Sigmoid colon (tissue), 7 donors: ENCODE measurements around the gene PTPN3. TPM values are rescaled to one million over a fixed set of nuclear protein-coding genes. Genes with fewer than 3 reads are reported as not detected.

Experiments used
- DNase-seq: peaks from one replicate; pipeline ENCODE4 v3.0.0-alpha.2; 2019
- H3K27ac ChIP-seq, 4 donors: fragments of 200-600 bp; sonication (generic); one replicate each; pipeline ENCODE4 v1.5.1; 2016 to 2019; ENCODE audit warnings: mild to moderate bottlenecking in 1 of 4
- H3K27me3 ChIP-seq, 3 donors: fragments of 200-600 bp; sonication (generic); one replicate each; pipeline ENCODE4 v1.5.1; 2019; ENCODE audit warnings: mild to moderate bottlenecking in 1 of 3
- H3K36me3 ChIP-seq, 4 donors: fragments of 200-600 bp; sonication (generic); one replicate each; pipeline ENCODE4 v1.5.1; 2016 to 2019
- H3K4me1 ChIP-seq, 4 donors: fragments of 200-600 bp; sonication (generic); one replicate each; pipeline ENCODE4 v1.5.1; 2017 to 2019
- H3K4me3 ChIP-seq, 4 donors: fragments of 200-600 bp; sonication (generic); one replicate each; pipeline ENCODE4 v1.5.1; 2017 to 2019; ENCODE audit warnings: mild to moderate bottlenecking in 2 of 4, moderate library complexity in 1 of 4
- H3K9me3 ChIP-seq, 4 donors: fragments of 200-600 bp in 3 of 4; sonication (generic) in 3 of 4; one replicate each; pipeline versions ENCODE4 v1.5.1 to v1.6.1; 2013 to 2019
- CTCF ChIP-seq, 4 experiments: fragments of 450-650 bp in 3 of 4; fragments of 200-600 bp in 1 of 4; IDR thresholded peaks; one replicate each; pipeline ENCODE4 v1.5.1; 2016 to 2019; ENCODE audit warnings: antibody characterized with exemption in 4 of 4, mild to moderate bottlenecking in 3 of 4, moderate library complexity in 2 of 4
- EP300 ChIP-seq, 4 donors: sonication (generic); formaldehyde crosslinking; IDR thresholded peaks; one replicate each; pipeline ENCODE4 v1.6.1; 2017; ENCODE audit warnings: antibody characterized with exemption in 4 of 4
- POLR2A ChIP-seq, 2 donors: fragments of 450-650 bp; IDR thresholded peaks; one replicate each; pipeline ENCODE4 v1.6.1; 2016; ENCODE audit warnings: antibody characterized with exemption in 2 of 2, mild to moderate bottlenecking in 2 of 2, moderate library complexity in 2 of 2
- POLR2AphosphoS5 ChIP-seq, 4 donors: sonication (generic); formaldehyde crosslinking; IDR thresholded peaks; one replicate each; pipeline ENCODE4 v1.6.1; 2017; ENCODE audit warnings: antibody characterized with exemption in 4 of 4
- WGBS, 2 donors: extraction: QIAGEN DNeasy Blood & Tissue Kit; methylation state at CpG; one replicate each; pipeline ENCODE4 v1.1.7; 2013; 5-methylcytosine and 5-hydroxymethylcytosine counted together
- intact Hi-C: fragments of 100-400 bp; cut with DNase I; formaldehyde crosslinking; loops from one replicate; pipeline ENCODE4 v1.15.1; 2023
- polyA plus RNA-seq, 3 donors: library from polyadenylated mRNA; stranded (reverse); fragments of 200-250 nt; gene quantifications; one replicate each; pipeline ENCODE4 v1.2.3, GENCODE V29; 2013
- total RNA-seq, 4 donors: library from RNA; depleted of rRNA; stranded (reverse); fragments of >200 nt; gene quantifications; one replicate each; pipeline ENCODE4 v1.1.0, GENCODE V29; 2016
- donor health status: healthy with polysubstance abuse.
- donor health status: Bipolar disorder and iron deficiency.
- donor health status: healthy.

The PTPN3 gene
- total and polyA plus RNA-seq, 7 donors, result 1.3 to 25.0 (median 2.5) TPM

DNA sequence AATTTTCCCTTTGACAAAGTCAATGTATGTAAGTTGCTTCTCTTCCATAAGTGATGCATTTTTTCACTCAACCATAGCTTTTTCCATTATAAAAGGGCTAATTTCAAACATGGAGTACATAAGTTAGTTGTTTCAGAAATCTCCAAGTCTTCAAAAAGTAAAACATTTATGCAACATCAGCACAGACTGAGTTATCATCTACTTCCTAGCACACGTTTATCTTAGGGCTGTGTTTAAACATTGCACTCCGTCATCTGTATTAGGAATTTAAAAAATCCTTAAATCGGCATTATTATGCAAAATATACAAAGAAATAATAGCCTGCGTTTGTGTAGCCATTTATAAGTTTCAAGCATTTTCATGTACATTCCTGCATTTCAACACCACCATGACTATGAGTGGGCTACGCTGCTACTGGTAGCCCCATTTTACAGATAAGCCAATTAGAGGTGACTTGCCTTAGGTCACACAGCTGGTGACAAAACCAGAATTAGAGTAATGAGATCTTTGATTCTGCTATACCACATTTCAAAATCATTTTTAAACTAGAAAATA is 43.4 kb downstream of the PTPN3 start:
- intact Hi-C loops, result no loop called here
- no peak overlapping the region for H3K4me3 ChIP-seq
- no peak overlapping the region for H3K27ac ChIP-seq
- H3K27me3 ChIP-seq, result no peaks in the 10 kb centered on the region
- TF ChIP-seq POLR2AphosphoS5 (IDR thresholded peaks at IDR 0.05) (no peak), POLR2A (IDR thresholded peaks at IDR 0.05) (no peak), EP300 (IDR thresholded peaks at IDR 0.05) (no peak), CTCF (IDR thresholded peaks at IDR 0.05) (no peak)
- H3K9me3 ChIP-seq, result no peaks in the 10 kb centered on the region
- DNase-seq, result no peak
- WGBS, 2 donors, result 85 to 87% methylated on average over 5 of the region's 5 CpGs
- no peaks in the 10 kb centered on the region for H3K4me1 ChIP-seq
- no peaks in the 10 kb centered on the region for H3K36me3 ChIP-seq

DNA sequence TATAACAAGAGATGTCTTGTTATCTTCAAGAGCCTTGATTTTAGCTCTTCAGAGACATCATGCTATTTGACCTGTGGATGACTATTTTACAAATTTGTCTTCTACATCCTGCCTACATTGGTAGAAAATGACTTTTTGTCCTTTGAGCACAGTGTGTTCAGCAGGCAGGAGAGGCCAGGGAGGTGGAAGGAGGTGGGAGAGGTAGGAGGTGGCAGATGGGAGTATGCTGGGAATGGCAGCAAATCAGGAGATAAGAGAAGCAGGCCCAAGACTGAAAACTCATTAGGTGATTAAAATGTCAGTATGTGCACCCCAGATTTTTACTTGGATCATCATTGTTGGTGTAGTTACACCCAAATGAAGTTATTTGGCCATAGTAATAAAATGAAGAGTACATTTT is 44.1 kb downstream of the PTPN3 start:
- no peak overlapping the region for H3K27ac ChIP-seq
- H3K9me3 ChIP-seq, result no peaks in the 10 kb centered on the region
- no peaks in the 10 kb centered on the region for H3K27me3 ChIP-seq
- DNase-seq, result no peak
- H3K4me3 ChIP-seq, result no peak overlapping the region
- no peaks in the 10 kb centered on the region for H3K36me3 ChIP-seq
- no peaks in the 10 kb centered on the region for H3K4me1 ChIP-seq
- no peak for TF ChIP-seq EP300 (IDR thresholded peaks at IDR 0.05)
- TF ChIP-seq POLR2AphosphoS5 (IDR thresholded peaks at IDR 0.05), result no peak
- TF ChIP-seq CTCF (IDR thresholded peaks at IDR 0.05), result no peak
- no peak for TF ChIP-seq POLR2A (IDR thresholded peaks at IDR 0.05)
- intact Hi-C loops, result no loop called here

DNA sequence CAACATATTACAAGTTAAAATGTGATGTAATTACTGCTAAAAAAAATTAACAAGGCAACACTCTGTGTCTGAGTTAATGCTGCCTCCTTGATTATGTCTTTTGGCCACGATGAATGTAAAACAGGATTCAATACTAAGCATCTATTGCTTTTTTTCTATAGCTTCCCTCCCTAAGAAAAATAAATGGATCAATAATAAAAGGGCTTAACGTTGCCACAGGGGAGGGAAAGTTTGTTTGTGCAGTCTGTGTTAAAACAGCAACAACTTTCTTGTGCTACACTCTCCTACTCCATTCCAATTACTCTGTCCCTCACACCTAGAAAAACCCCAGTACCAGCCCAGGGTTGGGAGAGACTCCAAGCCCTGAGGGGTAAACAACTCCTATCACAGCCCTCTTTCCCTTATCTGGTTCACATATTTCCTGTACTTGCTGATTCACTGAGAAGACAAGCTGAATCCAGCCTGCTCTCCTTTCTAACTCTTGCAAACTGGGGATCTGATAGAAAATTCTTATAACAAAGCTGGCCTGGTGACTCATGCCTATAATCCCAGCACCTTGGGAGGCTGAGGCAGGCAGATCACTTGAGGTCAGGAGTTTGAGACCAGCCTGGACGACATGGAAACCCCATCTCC is 44.8 kb downstream of the PTPN3 start:
- no peaks in the 10 kb centered on the region for H3K36me3 ChIP-seq
- no peak overlapping the region for H3K4me3 ChIP-seq
- no peak for DNase-seq
- intact Hi-C loops, result no loop called here
- H3K27ac ChIP-seq, result no peak overlapping the region
- WGBS, 2 donors, result 76 to 79% methylated on average over 3 of the region's 3 CpGs
- no peaks in the 10 kb centered on the region for H3K4me1 ChIP-seq
- no peak for TF ChIP-seq POLR2AphosphoS5 (IDR thresholded peaks at IDR 0.05)
- TF ChIP-seq EP300 (IDR thresholded peaks at IDR 0.05), result no peak
- TF ChIP-seq CTCF (IDR thresholded peaks at IDR 0.05), result no peak
- TF ChIP-seq POLR2A (IDR thresholded peaks at IDR 0.05), result no peak
- no peaks in the 10 kb centered on the region for H3K9me3 ChIP-seq
- no peaks in the 10 kb centered on the region for H3K27me3 ChIP-seq

GRCh38 chr9:109452761-109453160 is 45.3 kb downstream of the PTPN3 start:
- Histone ChIP-seq H3K4me3 (no peak overlapping the region), H3K27ac (no peak overlapping the region), H3K9me3 (no peaks in the 10 kb centered on the region), H3K36me3 (no peaks in the 10 kb centered on the region), H3K4me1 (no peaks in the 10 kb centered on the region), H3K27me3 (no peaks in the 10 kb centered on the region)
- WGBS, 2 donors, result 94 to 95% methylated on average over 3 of the region's 3 CpGs
- DNase-seq, result no peak
- TF ChIP-seq POLR2AphosphoS5 (IDR thresholded peaks at IDR 0.05), result no peak
- no peak for TF ChIP-seq EP300 (IDR thresholded peaks at IDR 0.05)
- no peak for TF ChIP-seq POLR2A (IDR thresholded peaks at IDR 0.05)
- TF ChIP-seq CTCF (IDR thresholded peaks at IDR 0.05), result no peak
- intact Hi-C loops, result no loop called here
